BLaER1 (cell line): Measurements from ENCODE around the gene CNN2.

Source experiments
- H3K27ac ChIP-seq: shearing (Covaris generic); formaldehyde crosslinking; 2 replicates; pipeline ENCODE4 v1.8.1; 2022
- H3K27me3 ChIP-seq: shearing (Covaris generic); formaldehyde crosslinking; 2 replicates; pipeline ENCODE4 v1.8.1; 2022
- H3K36me3 ChIP-seq: shearing (Covaris generic); formaldehyde crosslinking; 2 replicates; pipeline ENCODE4 v1.8.1; 2022
- H3K4me1 ChIP-seq: shearing (Covaris generic); formaldehyde crosslinking; 2 replicates; pipeline ENCODE4 v1.8.1; 2022
- H3K4me2 ChIP-seq: shearing (Covaris generic); formaldehyde crosslinking; 2 replicates; pipeline ENCODE4 v1.8.1; 2022
- H3K4me3 ChIP-seq: shearing (Covaris generic); formaldehyde crosslinking; 2 replicates; pipeline ENCODE4 v1.8.1; 2022
- H3K9ac ChIP-seq: shearing (Covaris generic); formaldehyde crosslinking; 2 replicates; pipeline ENCODE4 v1.8.1; 2022
- H3K9me3 ChIP-seq: shearing (Covaris generic); formaldehyde crosslinking; 2 replicates; pipeline ENCODE4 v1.8.1; 2022
- H4K20me1 ChIP-seq: shearing (Covaris generic); formaldehyde crosslinking; 2 replicates; pipeline ENCODE4 v1.8.1; 2022
- Cebpa-rat ChIP-seq: shearing (Covaris generic); IDR thresholded peaks from 2 replicates; pipeline ENCODE4 v1.8.1; 2022

CNN2 gene

DNA sequence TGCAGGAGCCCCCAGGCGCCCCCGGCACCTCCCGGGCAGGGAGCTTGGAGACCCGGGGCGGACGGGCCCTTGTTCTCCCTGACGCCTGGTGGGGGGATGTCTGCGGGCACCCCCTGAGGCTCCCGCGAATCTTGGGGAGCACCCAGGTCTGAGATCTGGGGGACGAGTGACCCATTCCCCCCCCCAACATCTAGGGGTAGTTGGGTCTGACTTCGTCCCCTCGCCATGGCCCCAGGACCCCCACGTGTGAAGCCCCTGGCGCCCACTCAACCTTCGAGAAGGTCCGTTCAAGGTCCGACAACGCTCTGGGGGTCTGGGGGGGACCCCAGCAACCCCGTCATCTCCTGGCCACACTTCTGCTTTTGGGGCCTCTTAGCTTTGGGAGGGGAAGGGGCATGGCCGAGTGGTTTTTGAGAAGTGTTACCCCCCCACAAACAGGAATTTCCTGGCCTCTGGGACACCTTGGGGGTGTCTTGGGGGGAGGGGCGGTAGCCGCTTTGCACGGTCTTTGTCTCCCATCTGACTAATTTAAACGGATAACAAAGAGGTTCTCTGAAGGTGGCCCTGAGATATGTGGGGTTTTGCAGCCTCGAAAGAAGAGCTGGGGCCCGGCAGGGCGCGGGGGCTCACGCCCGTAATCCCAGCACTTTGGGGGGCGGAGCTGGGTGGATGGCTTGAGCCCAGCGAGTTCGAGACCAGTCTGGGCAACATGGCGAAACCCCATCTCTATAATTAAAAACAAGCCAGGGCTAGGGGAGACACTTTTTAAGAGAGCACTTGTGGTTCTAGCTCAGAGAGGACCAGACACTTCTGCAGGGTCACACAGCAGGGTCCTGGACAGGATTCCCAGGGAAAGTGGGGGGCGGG lies 608 bp downstream of the CNN2 start:
- Histone ChIP-seq H3K9me3 (no peaks in the 10 kb centered on the region), H3K4me1 (peaks cover 45% of the 10 kb centered on the region), H3K9ac (peak overlapping the region; percentile 15; the same call in 1 of the 2 replicates), H3K27me3 (peaks cover 43% of the 10 kb centered on the region), H3K27ac (no peak overlapping the region), H3K36me3 (0 out of 2 replicates have a peak, but pooled peaks cover under 1% of the 10 kb centered on the region), H3K4me2 (peak overlapping the region; percentile 99), H3K4me3 (peak overlapping the region; percentile 73), H4K20me1 (0 out of 2 replicates have a peak, but pooled peaks cover 11% of the 10 kb centered on the region)
- TF ChIP-seq Cebpa-rat, result no peak

DNA sequence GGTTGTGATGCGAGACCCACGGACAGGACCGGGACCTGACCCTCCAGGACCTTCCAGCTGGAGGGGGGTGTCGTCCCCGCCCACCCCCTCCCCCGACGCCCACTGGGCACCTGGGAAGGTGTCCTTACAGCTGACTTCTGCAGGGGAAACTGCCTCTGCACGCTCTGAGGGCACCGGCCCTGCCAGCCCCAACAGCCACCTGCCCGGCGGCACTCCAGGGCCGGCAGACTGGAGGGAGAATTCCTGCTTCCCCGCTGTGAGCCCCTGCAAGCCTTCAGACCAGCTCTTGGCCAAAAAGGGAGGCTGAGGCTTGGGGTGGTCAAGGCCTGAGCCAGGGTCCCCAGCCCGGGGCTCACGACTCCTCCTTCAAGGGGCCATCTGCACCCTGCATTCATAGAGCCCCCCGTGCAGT lies 1.2 kb downstream of the CNN2 start:
- H3K9ac ChIP-seq, result no peak overlapping the region

DNA sequence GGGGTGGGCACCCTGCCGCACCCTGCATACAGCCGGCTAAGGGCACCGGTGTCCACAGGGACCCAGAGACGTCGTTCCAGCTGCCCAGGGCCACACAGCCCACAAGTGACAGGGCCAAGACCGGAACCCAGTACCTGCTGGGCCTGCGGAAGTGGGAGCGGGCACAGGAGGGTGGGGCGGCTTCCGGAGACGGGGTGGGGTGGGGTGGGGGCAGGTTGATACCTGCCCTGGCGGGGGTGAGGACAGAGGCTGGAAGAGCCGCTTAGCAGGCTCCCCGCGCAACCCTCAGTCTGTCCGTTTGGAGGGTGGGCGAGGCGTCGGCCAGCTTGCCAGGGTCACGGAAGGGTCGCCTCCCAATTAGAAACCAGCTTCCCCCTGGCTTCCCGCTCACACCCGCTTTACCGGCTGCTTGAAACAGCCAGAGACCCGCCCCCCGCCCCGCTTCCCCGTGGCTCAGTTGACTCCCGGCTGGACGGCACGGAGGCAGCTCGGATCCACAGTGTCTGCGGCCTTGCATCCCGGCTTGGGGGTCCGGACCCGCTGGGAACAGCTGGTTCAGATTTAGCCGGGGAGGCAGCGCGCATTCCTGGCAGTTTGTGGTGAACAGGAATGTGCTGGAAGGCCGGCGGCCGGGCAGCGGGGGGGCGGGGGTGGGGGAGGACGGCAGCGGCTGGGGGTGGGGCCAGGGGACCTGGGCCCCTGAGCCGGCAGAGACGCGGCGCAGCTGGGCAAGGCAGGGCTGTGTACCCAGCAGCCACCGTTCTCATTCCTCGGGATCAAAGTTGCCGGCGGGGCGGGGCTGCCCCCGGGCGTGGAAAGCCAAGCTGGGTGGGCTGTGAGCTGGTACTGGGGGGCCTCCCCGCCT lies 1.9 kb downstream of the CNN2 start:
- Histone ChIP-seq H3K4me3 (peak overlapping the region; percentile 73), H3K36me3 (peaks cover 7% of the 10 kb centered on the region; the same call in 1 of the 2 replicates), H4K20me1 (0 out of 2 replicates have a peak, but pooled peaks cover 11% of the 10 kb centered on the region), H3K27ac (no peak overlapping the region), H3K9ac (no peak overlapping the region), H3K27me3 (peaks cover 43% of the 10 kb centered on the region), H3K4me2 (peak overlapping the region; percentile 99), H3K4me1 (peaks cover 32% of the 10 kb centered on the region), H3K9me3 (no peaks in the 10 kb centered on the region)
- no peak for TF ChIP-seq Cebpa-rat

More for the DNA sequence above, 1.2 kb downstream of the CNN2 start:
- Histone ChIP-seq H3K4me2 (peak overlapping the region; percentile 99), H3K9me3 (no peaks in the 10 kb centered on the region), H3K4me1 (peaks cover 38% of the 10 kb centered on the region), H3K27ac (no peak overlapping the region), H4K20me1 (0 out of 2 replicates have a peak, but pooled peaks cover 11% of the 10 kb centered on the region), H3K4me3 (peak overlapping the region; percentile 73), H3K27me3 (peaks cover 43% of the 10 kb centered on the region), H3K36me3 (peaks cover 7% of the 10 kb centered on the region; the same call in 1 of the 2 replicates)
- no peak for TF ChIP-seq Cebpa-rat

DNA sequence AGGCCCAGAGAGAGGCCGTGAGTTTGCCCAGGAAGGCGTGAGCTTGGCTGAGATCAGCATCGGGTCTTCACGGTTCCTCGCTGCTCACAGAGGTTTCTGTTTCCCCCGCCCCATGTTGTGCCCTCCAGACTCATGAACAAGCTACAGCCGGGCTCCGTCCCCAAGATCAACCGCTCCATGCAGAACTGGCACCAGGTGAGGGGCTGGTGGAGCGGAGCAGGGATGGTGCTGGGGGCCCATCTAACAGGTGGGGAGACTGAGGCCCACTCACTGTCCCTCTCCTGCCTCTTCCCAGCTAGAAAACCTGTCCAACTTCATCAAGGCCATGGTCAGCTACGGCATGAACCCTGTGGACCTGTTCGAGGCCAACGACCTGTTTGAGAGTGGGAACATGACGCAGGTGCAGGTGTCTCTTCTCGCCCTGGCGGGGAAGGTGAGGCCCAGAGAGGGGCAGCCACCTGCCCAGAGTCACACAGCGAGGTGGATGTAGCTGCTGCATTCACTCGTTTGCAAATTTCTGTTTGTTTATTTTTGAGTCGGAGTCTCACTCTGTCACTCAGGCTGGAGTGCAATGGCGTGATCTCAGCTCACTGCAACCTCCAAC lies 6.0 kb downstream of the CNN2 start:
- Histone ChIP-seq H3K27ac (no peak overlapping the region), H4K20me1 (0 out of 2 replicates have a peak, but pooled peaks cover 4% of the 10 kb centered on the region), H3K4me2 (no peak overlapping the region), H3K36me3 (peaks cover 7% of the 10 kb centered on the region; the same call in 1 of the 2 replicates), H3K9me3 (no peaks in the 10 kb centered on the region), H3K4me1 (peaks cover 37% of the 10 kb centered on the region), H3K4me3 (no peak overlapping the region), H3K27me3 (peaks cover 26% of the 10 kb centered on the region), H3K9ac (no peak overlapping the region)
- no peak for TF ChIP-seq Cebpa-rat

DNA sequence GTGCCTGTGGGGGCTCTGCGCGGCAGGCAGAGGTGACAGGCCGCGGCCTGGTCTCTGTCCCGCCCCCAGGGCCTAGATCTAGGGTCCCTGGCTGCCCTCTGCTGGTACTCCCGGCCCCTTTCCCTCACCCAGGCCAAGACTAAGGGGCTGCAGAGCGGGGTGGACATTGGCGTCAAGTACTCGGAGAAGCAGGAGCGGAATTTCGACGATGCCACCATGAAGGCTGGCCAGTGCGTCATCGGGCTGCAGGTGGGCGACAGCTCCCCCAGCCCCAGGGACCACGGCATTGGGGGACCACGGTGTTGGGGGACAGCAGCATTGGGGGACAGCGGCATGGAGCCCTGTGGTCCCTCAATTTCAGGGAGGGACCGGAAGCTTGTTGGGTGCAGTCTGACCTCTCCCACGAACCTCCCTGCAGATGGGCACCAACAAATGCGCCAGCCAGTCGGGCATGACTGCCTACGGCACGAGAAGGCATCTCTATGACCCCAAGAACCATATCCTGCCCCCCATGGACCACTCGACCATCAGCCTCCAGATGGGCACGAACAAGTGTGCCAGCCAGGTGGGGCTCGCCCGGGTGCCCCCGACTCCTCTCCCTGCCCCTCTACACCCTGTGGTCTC lies 9.7 kb downstream of the CNN2 start:
- no peaks in the 10 kb centered on the region for H4K20me1 ChIP-seq
- no peak overlapping the region for H3K9ac ChIP-seq
- no peak overlapping the region for H3K4me3 ChIP-seq
- no peaks in the 10 kb centered on the region for H3K27me3 ChIP-seq
- H3K4me1 ChIP-seq, result peaks cover 55% of the 10 kb centered on the region
- H3K36me3 ChIP-seq, result peaks cover 7% of the 10 kb centered on the region; the same call in 1 of the 2 replicates
- no peaks in the 10 kb centered on the region for H3K9me3 ChIP-seq
- no peak overlapping the region for H3K27ac ChIP-seq
- no peak for TF ChIP-seq Cebpa-rat
- peak overlapping the region; percentile 95 for H3K4me2 ChIP-seq

DNA sequence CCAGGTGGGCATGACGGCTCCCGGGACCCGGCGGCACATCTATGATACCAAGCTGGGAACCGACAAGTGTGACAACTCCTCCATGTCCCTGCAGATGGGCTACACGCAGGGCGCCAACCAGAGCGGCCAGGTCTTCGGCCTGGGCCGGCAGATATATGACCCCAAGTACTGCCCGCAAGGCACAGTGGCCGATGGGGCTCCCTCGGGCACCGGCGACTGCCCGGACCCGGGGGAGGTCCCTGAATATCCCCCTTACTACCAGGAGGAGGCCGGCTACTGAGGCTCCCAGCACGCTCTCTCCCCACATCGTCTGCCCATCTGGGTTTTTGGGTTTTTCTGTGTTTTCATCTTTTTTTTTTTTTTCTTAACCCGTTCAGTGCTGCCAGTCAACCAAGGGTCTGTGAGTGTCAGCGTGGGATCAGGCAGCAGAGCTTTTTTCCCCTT lies 11.2 kb downstream of the CNN2 start:
- H3K4me2 ChIP-seq, result peak overlapping the region; percentile 95
- peak overlapping the region; percentile 57 for H3K4me3 ChIP-seq
- no peak for TF ChIP-seq Cebpa-rat
- peak overlapping the region; percentile 25; the same call in 1 of the 2 replicates for H3K9ac ChIP-seq
- H3K27me3 ChIP-seq, result no peaks in the 10 kb centered on the region
- peak overlapping the region; percentile 72 for H3K27ac ChIP-seq
- no peaks in the 10 kb centered on the region for H3K9me3 ChIP-seq
- peaks cover under 1% of the 10 kb centered on the region; the same call in 1 of the 2 replicates for H3K36me3 ChIP-seq
- peaks cover 70% of the 10 kb centered on the region for H3K4me1 ChIP-seq
- H4K20me1 ChIP-seq, result peaks cover 11% of the 10 kb centered on the region

DNA sequence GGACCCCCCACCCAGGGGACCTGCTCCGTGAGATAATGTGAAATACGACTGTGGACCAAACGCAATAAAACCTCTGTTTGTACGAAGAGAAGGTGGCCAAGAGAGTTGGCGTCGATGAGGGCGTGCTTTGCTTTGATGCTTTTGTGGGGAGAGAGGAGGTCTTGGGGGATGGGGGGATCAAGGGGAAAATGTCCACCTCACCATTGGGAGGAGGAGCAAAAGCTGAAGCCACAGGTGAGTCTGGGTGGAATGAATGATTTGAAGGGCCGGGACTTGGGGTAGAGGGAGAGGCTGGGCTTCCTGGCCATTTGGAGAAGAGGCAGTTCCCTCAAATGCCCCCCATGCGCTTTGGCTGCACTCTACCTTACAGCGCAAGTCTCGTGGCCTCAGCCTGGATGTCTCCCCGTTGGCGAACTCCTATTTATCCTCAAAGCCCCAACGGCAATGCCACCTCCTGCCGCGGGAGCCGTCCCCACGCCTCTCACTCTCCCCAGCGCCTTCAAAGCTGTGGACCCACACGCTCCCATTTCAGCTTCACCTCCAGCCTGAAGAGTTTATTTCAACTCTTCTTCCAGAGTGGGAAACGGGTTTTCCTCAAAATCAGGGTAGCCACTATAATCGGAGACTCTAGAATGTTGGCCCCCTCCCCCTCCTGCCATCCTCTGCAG lies 12.7 kb downstream of the CNN2 start:
- peaks cover 11% of the 10 kb centered on the region for H4K20me1 ChIP-seq
- no peaks in the 10 kb centered on the region for H3K9me3 ChIP-seq
- no peak for TF ChIP-seq Cebpa-rat
- H3K4me3 ChIP-seq, result peak overlapping the region; percentile 67
- H3K4me1 ChIP-seq, result peaks cover 85% of the 10 kb centered on the region
- peak overlapping the region; percentile 25; the same call in 1 of the 2 replicates for H3K9ac ChIP-seq
- no peaks in the 10 kb centered on the region for H3K27me3 ChIP-seq
- no peaks in the 10 kb centered on the region for H3K36me3 ChIP-seq
- peak overlapping the region; percentile 95 for H3K4me2 ChIP-seq
- H3K27ac ChIP-seq, result peak overlapping the region; percentile 72

DNA sequence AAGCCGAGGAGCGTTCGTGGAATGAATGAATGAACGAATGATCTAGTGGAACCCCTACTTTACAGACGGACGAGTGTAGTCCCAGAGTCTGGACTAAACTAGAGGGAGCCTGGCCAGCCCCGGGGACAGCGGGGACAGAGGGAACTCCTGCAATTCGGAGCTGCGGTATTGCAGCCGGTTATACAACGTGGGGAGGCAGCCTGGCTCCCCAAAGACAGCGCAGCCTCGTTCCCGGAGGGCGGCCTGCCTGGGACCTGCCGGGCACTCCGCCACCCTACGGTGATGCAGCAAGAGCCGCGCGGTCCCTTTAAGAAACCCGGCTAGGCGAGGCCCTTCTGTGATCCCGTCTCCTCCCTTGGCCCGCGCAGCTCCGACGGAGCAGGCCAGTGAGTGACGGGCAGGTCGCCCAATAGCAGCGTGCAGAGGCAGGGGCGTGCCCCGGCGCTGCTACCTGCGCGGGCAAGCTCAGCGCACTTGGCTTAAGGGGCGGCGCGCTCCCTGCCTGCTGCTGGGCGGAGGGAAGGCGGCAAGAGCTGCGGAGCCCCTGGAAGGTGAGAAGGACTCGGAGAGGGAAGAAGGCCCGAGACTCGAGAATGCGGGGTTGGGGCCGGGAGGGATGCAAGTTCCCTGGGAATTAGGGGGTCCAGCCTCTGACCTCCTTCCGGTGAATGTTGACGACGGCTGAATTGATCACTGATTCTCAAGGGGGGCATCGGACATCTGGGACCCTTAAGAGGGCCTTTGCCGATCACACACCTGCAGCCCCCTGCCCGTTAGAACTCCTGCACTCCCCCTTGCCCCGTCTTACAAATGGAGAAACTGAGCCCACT lies 13.5 kb downstream of the CNN2 start, which contains the start of gene ABCA7:
ABCA7 (plus strand) TSS at position 462 of the 830 bp plus-strand sequence. CDS start 1,255 bp downstream, outside the sequence.
- Histone ChIP-seq H3K27ac (peak within 1 kb of the TSS; percentile 72; the same call in 1 of the 2 replicates), H3K4me2 (peak within 1 kb of the TSS; percentile 95), H3K36me3 (no peaks in the 10 kb centered on the region), H3K27me3 (no peaks in the 10 kb centered on the region), H4K20me1 (peaks cover 11% of the 10 kb centered on the region), H3K4me3 (peak within 1 kb of the TSS; percentile 67), H3K4me1 (peaks cover 92% of the 10 kb centered on the region), H3K9ac (peak within 1 kb of the TSS; percentile 61), H3K9me3 (no peaks in the 10 kb centered on the region)
- TF ChIP-seq Cebpa-rat, result no peak
